CD4-positive, alpha-beta T cell treated with Interleukin-6 for 4 hours (primary cell): ENCODE results near the gene THSD8.
"Not testable (repeated sequence)": the region's sequence is repeated elsewhere in the genome, so short reads cannot be mapped to it uniquely, and the experiment has no call there.

ENCODE experiments used
- DNase-seq: peaks from one replicate; pipeline ENCODE4 v3.0.0-alpha.2; 2020; ENCODE audit warnings: mixed read lengths

The THSD8 gene

GRCh38 chr19:12792051-12792852, 9.6 kb upstream of the THSD8 start:
- peak; percentile 84 for DNase-seq

DNA sequence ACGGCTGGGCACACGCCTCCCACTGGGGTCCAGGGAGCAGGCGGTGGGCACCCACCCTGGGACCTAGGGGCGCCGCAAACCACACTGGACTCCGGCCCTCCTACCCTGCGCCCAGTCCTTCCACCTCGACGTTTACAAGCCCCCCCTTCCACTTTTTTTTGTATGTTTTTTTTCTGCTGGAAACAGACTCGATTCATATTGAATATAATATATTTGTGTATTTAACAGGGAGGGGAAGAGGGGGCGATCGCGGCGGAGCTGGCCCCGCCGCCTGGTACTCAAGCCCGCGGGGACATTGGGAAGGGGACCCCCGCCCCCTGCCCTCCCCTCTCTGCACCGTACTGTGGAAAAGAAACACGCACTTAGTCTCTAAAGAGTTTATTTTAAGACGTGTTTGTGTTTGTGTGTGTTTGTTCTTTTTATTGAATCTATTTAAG, 9.0 kb upstream of the THSD8 start:
- no peak for DNase-seq

- DNase-seq = peak; percentile 95
Observed at GRCh38 chr19:12793290-12794195, 8.3 kb upstream of the THSD8 start.

- no peak for DNase-seq
Observed at GRCh38 chr19:12794196-12794941, 7.5 kb upstream of the THSD8 start.

DNA sequence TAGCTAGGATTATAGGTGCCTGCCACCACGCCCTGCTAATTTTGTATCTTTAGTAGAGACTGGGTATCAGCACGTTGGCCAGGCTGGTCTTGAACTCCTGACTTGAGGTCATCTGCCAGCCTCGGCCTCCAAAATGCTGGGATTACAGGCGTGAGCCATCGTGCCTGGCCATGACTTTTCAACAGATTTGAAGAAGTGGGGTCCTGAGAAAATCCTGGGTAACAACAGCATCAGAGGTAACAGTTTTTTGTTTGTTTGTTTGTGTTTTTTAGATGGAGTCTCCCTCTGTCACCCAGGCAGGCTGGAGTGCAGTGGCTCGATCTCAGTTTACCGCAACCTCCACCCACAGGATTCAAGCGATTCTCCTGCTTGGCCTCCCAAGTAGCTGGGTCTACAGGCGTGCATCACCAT, 6.9 kb upstream of the THSD8 start:
- no peak for DNase-seq

GRCh38 chr19:12796146-12797071, 5.5 kb upstream of the THSD8 start:
- peak; percentile 82 for DNase-seq

DNA sequence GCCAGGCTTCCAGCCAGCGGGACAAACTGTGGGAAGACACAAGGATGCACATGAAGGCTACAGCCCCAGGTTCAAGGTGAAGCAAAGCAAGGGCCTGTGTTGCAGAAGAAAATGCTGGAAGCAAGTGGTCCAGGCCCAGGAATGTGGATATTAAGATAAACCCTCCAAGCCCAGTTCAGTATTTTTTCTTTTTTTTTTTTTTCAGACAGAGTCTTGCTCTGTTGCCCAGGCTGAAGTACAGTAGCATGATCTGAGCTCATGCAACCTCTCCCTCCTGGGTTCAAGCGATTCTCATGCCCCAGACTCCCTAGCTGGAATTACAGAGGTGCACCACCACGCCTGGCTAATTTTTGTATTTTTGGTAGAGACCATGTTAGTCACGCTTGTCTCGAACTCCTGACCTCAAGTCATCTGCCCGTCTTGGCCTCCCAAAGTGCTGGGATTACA, 4.7 kb upstream of the THSD8 start:
- no peak for DNase-seq

GRCh38 chr19:12797607-12798006, 4.3 kb upstream of the THSD8 start:
- not testable (repeated sequence) for DNase-seq

GRCh38 chr19:12799742-12800465, 2.0 kb upstream of the THSD8 start:
- no peak for DNase-seq

DNA sequence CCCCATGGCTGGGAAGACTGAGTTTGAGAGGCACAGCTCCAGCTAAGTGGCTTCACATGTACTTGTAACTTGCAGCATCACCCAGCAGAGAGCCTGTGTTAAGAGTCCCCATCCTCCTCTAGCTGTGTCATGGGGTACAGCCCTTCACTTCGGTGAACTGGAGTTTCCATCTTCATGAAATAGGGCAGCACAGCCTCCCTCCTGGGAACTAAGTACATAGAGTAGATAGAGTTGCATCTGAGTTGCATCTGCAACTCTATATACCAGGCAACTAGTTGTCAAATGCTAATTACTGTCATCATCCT, 1.5 kb upstream of the THSD8 start:
- no peak for DNase-seq

DNA sequence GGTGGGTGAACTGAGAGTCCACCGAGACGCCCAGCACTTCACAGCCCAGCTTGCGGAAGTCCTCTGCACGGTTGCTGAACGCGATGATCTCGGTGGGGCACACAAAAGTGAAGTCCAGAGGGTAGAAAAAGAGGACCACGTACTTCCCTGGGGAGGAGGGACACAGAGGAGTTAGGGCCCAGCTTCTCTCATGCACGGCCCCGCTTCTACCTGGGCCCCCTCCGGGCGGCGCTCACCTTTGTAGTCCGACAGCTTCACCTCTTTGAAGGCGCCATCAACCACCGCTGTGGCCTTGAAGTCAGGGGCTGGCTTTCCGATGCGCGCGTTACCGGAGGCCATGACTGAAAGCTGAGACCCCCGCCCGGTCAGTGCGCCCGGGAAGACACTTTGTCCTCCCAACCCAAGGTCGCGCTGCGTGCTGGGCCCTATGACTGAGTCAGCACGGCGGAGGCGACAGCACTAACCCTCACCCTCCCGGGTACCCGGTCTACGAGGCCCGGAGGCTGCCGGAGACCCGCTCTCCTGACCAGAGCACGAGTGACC, 875 bp upstream of the THSD8 start:
- DNase-seq = peak; percentile 34

GRCh38 chr19:12802267-12803106, 618 bp downstream of the THSD8 start:
- no peak for DNase-seq

- no peak for DNase-seq
Observed at GRCh38 chr19:12804051-12804450, 2.2 kb downstream of the THSD8 start.

- peak; percentile 90 for DNase-seq
Observed at GRCh38 chr19:12806242-12807081, 4.6 kb downstream of the THSD8 start, which contains the start of gene RNASEH2A. Gene RNASEH2A (plus strand): TSS chr19:12806584. CDS start chr19:12806674, 90 bp downstream.

DNA sequence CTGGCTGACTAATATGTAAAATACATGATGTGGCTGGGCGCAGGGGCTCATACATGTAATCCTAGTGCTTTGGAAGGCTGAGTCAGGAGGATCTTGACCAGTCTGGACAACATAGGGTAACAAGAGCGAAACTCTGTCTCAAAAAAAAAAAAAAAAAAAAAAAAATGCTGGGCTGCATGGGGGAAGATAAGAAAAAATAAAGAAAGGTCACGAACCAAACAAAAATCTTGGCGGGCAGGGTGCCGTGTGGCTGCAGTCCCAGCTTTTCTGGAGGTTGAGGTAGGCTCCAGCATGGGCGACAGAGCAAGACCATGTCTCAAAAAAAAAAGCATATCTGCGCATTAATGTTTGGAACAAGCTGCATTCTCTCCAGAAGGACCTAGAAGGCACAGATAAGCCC, 13.2 kb downstream of the THSD8 start:
- DNase-seq = no peak

- not testable (repeated sequence) for DNase-seq
Observed at GRCh38 chr19:12817188-12817587, 15.3 kb downstream of the THSD8 start.

DNA sequence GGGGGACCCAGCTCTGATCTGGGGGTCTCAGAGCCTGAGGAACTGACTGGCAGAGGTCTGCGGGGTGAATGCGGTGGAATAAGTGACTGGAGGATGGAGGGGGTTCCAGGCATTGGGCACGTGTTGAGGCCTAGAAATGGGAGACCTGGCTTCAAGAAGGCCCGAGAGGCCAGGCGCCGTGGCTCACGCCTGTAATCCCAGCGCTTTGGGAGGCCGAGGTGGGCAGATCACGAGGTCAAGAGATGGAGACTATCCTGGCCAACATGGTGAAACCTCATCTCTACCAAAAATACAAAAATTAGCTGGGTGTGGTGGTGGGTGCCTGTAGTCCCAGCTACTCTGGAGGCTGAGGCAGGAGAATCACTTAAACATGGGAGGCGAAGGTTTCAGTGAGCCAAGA, 15.9 kb downstream of the THSD8 start:
- DNase-seq = not testable (repeated sequence)

- DNase-seq = no peak
Observed at GRCh38 chr19:12821761-12822160, 19.9 kb downstream of the THSD8 start.
